Esophagus muscularis mucosa (tissue), 3 donors: ENCODE results near the gene GPT2.

Source experiments
- CTCF ChIP-seq, 3 experiments: fragments of 200-600 bp in 2 of 3; fragments of 450-650 bp in 1 of 3; sonication (generic) in 2 of 3; IDR thresholded peaks; one replicate each; pipeline ENCODE4 v1.5.1; 2017 to 2019; ENCODE audit warnings: antibody characterized with exemption in 3 of 3, mild to moderate bottlenecking in 2 of 3, moderate library complexity in 1 of 3
- POLR2A ChIP-seq: fragments of 450-650 bp; IDR thresholded peaks from one replicate; pipeline ENCODE4 v1.6.1; 2017; ENCODE audit warnings: antibody characterized with exemption, moderate library complexity, mild to moderate bottlenecking, low read depth

- TF ChIP-seq CTCF (IDR thresholded peaks at IDR 0.05) (peak; percentile 62 to 90 (median 88)), POLR2A (no peak)
These were observed 24.6 kb downstream of the GPT2 start for GRCh38 chr16:46908540-46909372.
